Body of pancreas (tissue), 4 donors: Measurements from ENCODE around the gene CDK16. TPM values are rescaled to one million over a fixed set of nuclear protein-coding genes. Genes with fewer than 3 reads are reported as not detected.

Source experiments
- ATAC-seq: fragments of 150-250 bp; one replicate; pipeline ENCODE4 v1.9.1; 2016
- DNase-seq, 4 donors: peaks; one replicate each; pipeline ENCODE4 v3.0.0-alpha.2; 2019
- H3K27ac ChIP-seq, 4 donors: fragments of 200-600 bp; sonication (generic); 1 replicate in 3 of 4; 2 replicates in 1 of 4; pipeline versions ENCODE4 v1.5.1 to v1.6.1; 2016 to 2019; ENCODE audit warnings: mild to moderate bottlenecking in 1 of 4, mixed read lengths in 1 of 4, moderate library complexity in 1 of 4
- H3K27me3 ChIP-seq, 2 donors: fragments of 200-600 bp; sonication (generic); one replicate each; pipeline ENCODE4 v1.6.0; 2016; ENCODE audit warnings: mild to moderate bottlenecking in 1 of 2
- H3K36me3 ChIP-seq, 2 donors: fragments of 200-600 bp; sonication (generic); replicated peaks in 1 of 2; 2 replicates each; pipeline ENCODE4 v1.5.1; 2016; ENCODE audit warnings: low read depth in 2 of 2; ENCODE audit not compliant: insufficient read depth in 1 of 2
- H3K4me1 ChIP-seq: fragments of 200-600 bp; sonication (generic); one replicate; pipeline ENCODE4 v1.6.0; 2016
- H3K4me3 ChIP-seq, 2 donors: fragments of 200-600 bp; sonication (generic); 1 replicate in 1 of 2; 2 replicates in 1 of 2; pipeline ENCODE4 v1.5.1; 2016 to 2019
- H3K9me3 ChIP-seq, 3 donors: fragments of 200-600 bp; sonication (generic); 1 replicate in 2 of 3; 2 replicates in 1 of 3; pipeline ENCODE4 v1.5.1; 2016
- POLR2A ChIP-seq, 3 donors: fragments of 450-650 bp; IDR thresholded peaks; one replicate each; pipeline ENCODE4 v1.6.1; 2016; ENCODE audit warnings: antibody characterized with exemption in 3 of 3, mild to moderate bottlenecking in 2 of 3
- WGBS, 2 donors: methylation state at CpG; one replicate each; pipeline ENCODE4 v1.1.5; 2017; 5-methylcytosine and 5-hydroxymethylcytosine counted together
- intact Hi-C: fragments of 100-400 bp; cut with DNase I; formaldehyde crosslinking; loops from one replicate; pipeline ENCODE4 v1.15.1; 2023
- total RNA-seq, 2 donors: library from RNA; depleted of rRNA; stranded (reverse); fragments of >200 nt; gene quantifications; one replicate each; pipeline ENCODE4 v1.1.0, GENCODE V29; 2016
- TF ChIP-seq, protein P1 (sequence below), 7 experiments: fragments of 450-650 bp in 4 of 7; fragments of 200-600 bp in 3 of 7; sonication (generic) in 3 of 7; IDR thresholded peaks; one replicate each; pipeline ENCODE4 v1.5.1; 2016 to 2019; ENCODE audit warnings: antibody characterized with exemption in 7 of 7

Gene CDK16
- total RNA-seq, 2 donors from 2014 or later, result 53.2 to 83.4 TPM

DNA sequence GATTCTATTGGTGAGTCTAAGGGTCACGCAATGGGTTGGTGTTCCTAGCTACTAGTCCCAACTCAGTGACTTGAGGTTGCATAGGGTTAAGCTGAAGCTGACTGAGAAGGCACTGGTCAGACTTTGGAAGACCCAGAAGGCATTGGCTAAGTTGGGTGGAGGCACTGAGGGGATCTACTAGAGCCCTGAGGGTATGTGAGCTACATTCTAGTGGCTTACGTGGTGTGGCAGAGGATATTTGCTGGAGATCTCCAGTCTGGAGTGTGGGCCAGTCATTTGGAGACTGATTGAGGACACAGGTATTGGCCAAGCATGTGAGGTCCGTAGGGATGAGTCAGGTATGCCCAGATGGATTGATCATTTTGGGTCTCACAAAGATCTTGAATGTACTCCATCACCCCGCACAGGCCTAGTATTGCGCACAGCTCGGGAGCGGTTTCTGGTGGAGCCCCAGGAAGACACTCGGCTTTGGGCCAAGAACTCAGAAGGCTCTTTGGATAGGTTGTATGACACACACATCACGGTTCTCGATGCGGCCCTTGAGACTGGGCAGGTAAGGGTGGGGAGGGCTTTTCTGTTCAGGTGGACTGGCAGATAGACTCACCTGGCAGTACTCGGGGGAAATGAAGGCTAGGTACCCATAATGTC, 21.5 kb downstream of the CDK16 start:
- intact Hi-C loops, result no loop called here
- no peak overlapping the region for H3K27ac ChIP-seq
- no peak for ATAC-seq
- H3K4me3 ChIP-seq, result no peak overlapping the region
- H3K36me3 ChIP-seq, result peaks cover 0 to 2% of the 10 kb centered on the region in 2 donors
- DNase-seq, result no peak
- H3K4me1 ChIP-seq, result no peaks in the 10 kb centered on the region
- H3K9me3 ChIP-seq, result no peaks in the 10 kb centered on the region
- H3K27me3 ChIP-seq, result no peaks in the 10 kb centered on the region
- TF ChIP-seq POLR2A (IDR thresholded peaks at IDR 0.05), result no peak
- TF ChIP-seq, protein P1, sequence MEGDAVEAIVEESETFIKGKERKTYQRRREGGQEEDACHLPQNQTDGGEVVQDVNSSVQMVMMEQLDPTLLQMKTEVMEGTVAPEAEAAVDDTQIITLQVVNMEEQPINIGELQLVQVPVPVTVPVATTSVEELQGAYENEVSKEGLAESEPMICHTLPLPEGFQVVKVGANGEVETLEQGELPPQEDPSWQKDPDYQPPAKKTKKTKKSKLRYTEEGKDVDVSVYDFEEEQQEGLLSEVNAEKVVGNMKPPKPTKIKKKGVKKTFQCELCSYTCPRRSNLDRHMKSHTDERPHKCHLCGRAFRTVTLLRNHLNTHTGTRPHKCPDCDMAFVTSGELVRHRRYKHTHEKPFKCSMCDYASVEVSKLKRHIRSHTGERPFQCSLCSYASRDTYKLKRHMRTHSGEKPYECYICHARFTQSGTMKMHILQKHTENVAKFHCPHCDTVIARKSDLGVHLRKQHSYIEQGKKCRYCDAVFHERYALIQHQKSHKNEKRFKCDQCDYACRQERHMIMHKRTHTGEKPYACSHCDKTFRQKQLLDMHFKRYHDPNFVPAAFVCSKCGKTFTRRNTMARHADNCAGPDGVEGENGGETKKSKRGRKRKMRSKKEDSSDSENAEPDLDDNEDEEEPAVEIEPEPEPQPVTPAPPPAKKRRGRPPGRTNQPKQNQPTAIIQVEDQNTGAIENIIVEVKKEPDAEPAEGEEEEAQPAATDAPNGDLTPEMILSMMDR (IDR thresholded peaks at IDR 0.05), result no peak
- 95% methylated on average over 12 of the region's 12 CpGs; no CpG with 5 or more reads in 1 of the 2 donors for WGBS, 2 donors

DNA sequence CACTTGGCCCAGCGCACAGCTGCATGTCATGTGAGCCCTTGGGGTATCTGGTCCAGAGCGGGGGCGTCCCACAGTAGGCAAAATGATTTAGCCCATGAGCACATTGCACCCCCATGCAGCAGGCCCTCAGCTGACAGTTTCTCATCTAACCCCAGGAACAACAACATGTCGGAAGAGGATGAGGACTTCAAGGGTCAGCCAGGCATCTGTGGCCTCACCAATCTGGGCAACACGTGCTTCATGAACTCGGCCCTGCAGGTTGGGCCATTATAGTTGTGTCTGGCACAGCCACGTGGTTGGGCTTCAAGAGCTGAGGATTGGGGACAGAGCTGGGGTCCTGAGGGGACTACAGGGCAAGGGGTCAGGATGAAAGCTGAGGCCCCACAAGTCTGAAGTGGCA, 22.1 kb downstream of the CDK16 start:
- no peaks in the 10 kb centered on the region for H3K9me3 ChIP-seq
- DNase-seq (no peak), ATAC-seq (no peak)
- no peak overlapping the region for H3K27ac ChIP-seq
- no peaks in the 10 kb centered on the region for H3K4me1 ChIP-seq
- intact Hi-C loops, result no loop called here
- no peaks in the 10 kb centered on the region for H3K27me3 ChIP-seq
- H3K36me3 ChIP-seq, result peaks cover 0 to 2% of the 10 kb centered on the region in 2 donors
- 70 to 96% methylated on average over 2 to 4 of the region's 7 CpGs for WGBS, 2 donors
- no peak overlapping the region for H3K4me3 ChIP-seq
- TF ChIP-seq, protein P1 (IDR thresholded peaks at IDR 0.05), result no peak

DNA sequence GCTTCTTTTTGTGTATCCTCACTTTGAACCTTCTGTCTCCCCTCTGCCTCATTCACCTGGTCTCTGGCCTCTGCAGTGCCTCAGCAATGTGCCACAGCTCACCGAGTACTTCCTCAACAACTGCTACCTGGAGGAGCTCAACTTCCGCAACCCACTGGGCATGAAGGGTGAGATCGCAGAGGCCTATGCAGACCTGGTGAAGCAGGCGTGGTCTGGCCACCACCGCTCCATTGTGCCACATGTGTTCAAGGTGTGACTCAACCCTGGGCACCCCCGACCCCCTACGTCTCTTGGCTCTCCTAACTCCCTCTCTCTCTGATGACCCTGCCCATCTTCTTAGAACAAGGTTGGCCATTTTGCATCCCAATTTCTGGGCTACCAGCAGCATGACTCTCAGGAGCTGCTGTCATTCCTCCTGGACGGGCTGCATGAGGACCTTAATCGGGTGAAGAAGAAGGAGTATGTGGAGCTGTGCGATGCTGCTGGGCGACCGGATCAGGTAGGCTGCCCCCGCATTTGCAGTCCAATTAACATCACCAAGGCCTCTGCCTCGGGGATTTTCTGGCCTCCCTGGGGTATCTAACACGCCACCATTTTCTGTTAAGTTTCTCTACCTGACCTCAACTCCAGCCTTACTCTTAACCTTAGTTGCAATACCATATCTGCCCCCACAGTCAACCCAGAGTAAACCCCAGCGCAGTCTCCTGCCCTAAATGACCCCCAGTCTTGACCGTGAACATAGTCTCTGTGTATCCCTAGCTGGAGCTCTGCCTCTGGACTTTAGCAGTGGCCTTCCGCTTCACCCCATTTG, 22.9 kb downstream of the CDK16 start:
- 97 to 99% methylated on average over 11 to 14 of the region's 18 CpGs for WGBS, 2 donors

DNA sequence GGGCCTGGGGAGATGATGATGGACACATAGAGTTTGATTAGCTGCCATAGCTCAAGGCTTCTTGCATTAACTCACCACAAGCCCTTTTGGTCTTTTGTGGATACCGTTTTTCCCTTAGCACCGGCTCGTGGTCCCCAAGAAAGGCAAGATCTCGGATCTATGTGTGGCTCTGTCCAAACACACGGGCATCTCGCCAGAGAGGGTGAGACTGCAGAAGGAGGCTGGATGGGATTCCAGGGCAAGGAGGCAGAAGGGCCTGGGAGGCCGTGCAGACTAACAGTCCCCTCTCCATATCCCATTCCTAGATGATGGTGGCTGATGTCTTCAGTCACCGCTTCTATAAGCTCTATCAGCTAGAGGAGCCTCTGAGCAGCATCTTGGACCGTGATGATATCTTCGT, 23.8 kb downstream of the CDK16 start:
- ATAC-seq (no peak), DNase-seq (no peak)
- TF ChIP-seq, protein P1 (IDR thresholded peaks at IDR 0.05), result no peak
- no peak for TF ChIP-seq POLR2A (IDR thresholded peaks at IDR 0.05)
- H3K36me3 ChIP-seq, result peaks cover 0 to 2% of the 10 kb centered on the region in 2 donors
- H3K4me3 ChIP-seq, result no peak overlapping the region
- 87 to 100% methylated on average over 1 to 10 of the region's 10 CpGs for WGBS, 2 donors
- H3K27ac ChIP-seq, result no peak overlapping the region
- intact Hi-C loops, result no loop called here
- no peaks in the 10 kb centered on the region for H3K9me3 ChIP-seq
- no peaks in the 10 kb centered on the region for H3K27me3 ChIP-seq
- H3K4me1 ChIP-seq, result no peaks in the 10 kb centered on the region

More for the DNA sequence above, 22.9 kb downstream of the CDK16 start:
- ATAC-seq, result no peak
- H3K27ac ChIP-seq, result no peak overlapping the region
- no peak overlapping the region for H3K4me3 ChIP-seq
- intact Hi-C loops, result no loop called here
- no peak for DNase-seq
- no peaks in the 10 kb centered on the region for H3K9me3 ChIP-seq
- no peak for TF ChIP-seq POLR2A (IDR thresholded peaks at IDR 0.05)
- no peaks in the 10 kb centered on the region for H3K27me3 ChIP-seq
- peaks cover 0 to 2% of the 10 kb centered on the region in 2 donors for H3K36me3 ChIP-seq
- no peaks in the 10 kb centered on the region for H3K4me1 ChIP-seq

DNA sequence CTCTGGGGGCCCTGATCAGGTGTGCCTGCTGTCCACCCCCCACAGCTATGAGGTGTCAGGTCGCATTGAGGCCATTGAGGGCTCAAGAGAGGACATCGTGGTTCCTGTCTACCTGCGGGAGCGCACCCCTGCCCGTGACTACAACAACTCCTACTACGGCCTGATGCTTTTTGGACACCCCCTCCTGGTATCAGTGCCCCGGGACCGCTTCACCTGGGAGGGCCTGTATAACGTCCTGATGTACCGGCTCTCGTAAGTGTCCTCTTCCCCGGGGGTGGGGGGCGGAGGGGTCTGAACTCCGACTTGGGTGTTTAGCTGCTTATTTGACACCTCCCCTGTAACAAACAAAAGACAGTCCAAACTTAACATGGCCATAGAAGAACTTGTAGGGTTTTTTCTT, 24.9 kb downstream of the CDK16 start:
- H3K4me1 ChIP-seq, result no peaks in the 10 kb centered on the region
- DNase-seq (no peak), ATAC-seq (no peak)
- intact Hi-C loops, result no loop called here
- H3K4me3 ChIP-seq, result no peak overlapping the region
- peaks cover 0 to 2% of the 10 kb centered on the region in 2 donors for H3K36me3 ChIP-seq
- WGBS, 2 donors, result 77 to 97% methylated on average over 6 to 14 of the region's 14 CpGs
- H3K9me3 ChIP-seq, result no peaks in the 10 kb centered on the region
- no peak overlapping the region for H3K27ac ChIP-seq
- no peaks in the 10 kb centered on the region for H3K27me3 ChIP-seq
- no peak for TF ChIP-seq POLR2A (IDR thresholded peaks at IDR 0.05)
- TF ChIP-seq, protein P1 (IDR thresholded peaks at IDR 0.05), result no peak
